ENCODE data around the gene ARHGEF1.
"Not testable (repeated sequence)": the region's sequence is repeated elsewhere in the genome, so short reads cannot be mapped to it uniquely, and the experiment has no call there.

Gene ARHGEF1

GRCh38 chr19:41933693-41934426 lies 50.9 kb downstream of the ARHGEF1 start:
- DNase-seq, result no peak

GRCh38 chr19:41934849-41935374 lies 51.9 kb downstream of the ARHGEF1 start:
- peak; percentile 78 for DNase-seq

- no peak for DNase-seq
Measured at GRCh38 chr19:41935760-41936415, 52.9 kb downstream of the ARHGEF1 start.

GRCh38 chr19:41936416-41936850 lies 53.4 kb downstream of the ARHGEF1 start:
- no peak for DNase-seq

GRCh38 chr19:41936961-41937360 lies 54.0 kb downstream of the ARHGEF1 start:
- no peak for DNase-seq

GRCh38 chr19:41937525-41938468 lies 54.8 kb downstream of the ARHGEF1 start:
- no peak for DNase-seq

- DNase-seq, result not testable (repeated sequence)
Measured at GRCh38 chr19:41939209-41939608, 56.2 kb downstream of the ARHGEF1 start.

GRCh38 chr19:41939861-41940730 lies 57.1 kb downstream of the ARHGEF1 start:
- DNase-seq, result peak; percentile 82

GRCh38 chr19:41940731-41941409 lies 57.9 kb downstream of the ARHGEF1 start:
- DNase-seq, result no peak

- DNase-seq, result no peak
Measured at GRCh38 chr19:41941410-41942202, 58.6 kb downstream of the ARHGEF1 start.

GRCh38 chr19:41944336-41944735 lies 61.4 kb downstream of the ARHGEF1 start:
- no peak for DNase-seq

GRCh38 chr19:41945135-41945766 lies 62.3 kb downstream of the ARHGEF1 start:
- no peak for DNase-seq

- DNase-seq, result no peak
Measured at GRCh38 chr19:41947091-41947490, 64.1 kb downstream of the ARHGEF1 start.

GRCh38 chr19:41951686-41952172 lies 68.7 kb downstream of the ARHGEF1 start:
- DNase-seq, result peak; percentile 79

GRCh38 chr19:41955521-41955920 lies 72.5 kb downstream of the ARHGEF1 start:
- DNase-seq, result no peak

- DNase-seq, result no peak
Measured at GRCh38 chr19:41956621-41957020, 73.6 kb downstream of the ARHGEF1 start.
